GM12801 (cell line): ENCODE data around the gene NFIA.

ENCODE experiments used
- CTCF ChIP-seq: IDR thresholded peaks from one replicate; pipeline ENCODE4 v1.5.1; 2011; ENCODE audit warnings: control low read depth; ENCODE audit not compliant: insufficient read length; ENCODE audit errors: extremely low read depth

NFIA gene

GRCh38 chr1:61389194-61389925 lies 307.0 kb downstream of the NFIA start:
- no peak for TF ChIP-seq CTCF

GRCh38 chr1:61389926-61390845 lies 307.8 kb downstream of the NFIA start:
- no peak for TF ChIP-seq CTCF

GRCh38 chr1:61391730-61392129 lies 309.4 kb downstream of the NFIA start:
- TF ChIP-seq CTCF: no peak

- TF ChIP-seq CTCF: no peak
Observed at GRCh38 chr1:61392409-61393242, 310.3 kb downstream of the NFIA start.

GRCh38 chr1:61393575-61393974 lies 311.2 kb downstream of the NFIA start:
- TF ChIP-seq CTCF: no peak

GRCh38 chr1:61395146-61395800 lies 312.9 kb downstream of the NFIA start:
- TF ChIP-seq CTCF: no peak
